Activated CD8-positive, alpha-beta memory T cell treated with anti-CD3 and anti-CD28 coated beads, Interleukin-2, amount 10 ng/mL, durations not matched to agents 7 days and 5 days (primary cell): Measurements from ENCODE around the gene PTPN9. TPM values are rescaled to one million over a fixed set of nuclear protein-coding genes. Genes with fewer than 3 reads are reported as not detected.
"Not testable (repeated sequence)": the region's sequence is repeated elsewhere in the genome, so short reads cannot be mapped to it uniquely, and the experiment has no call there.

Source experiments
- ATAC-seq: fragments of 150-1000 bp; cut with Tn5 transposase; one replicate; pipeline ENCODE4 v1.10.0; 2021; ENCODE audit warnings: moderate library complexity
- CTCF ChIA-PET: fragments of 350-600 bp; sonication (Branson Sonifier 250); formaldehyde crosslinking; loops from one replicate; lab custom pipeline; 2021; ENCODE audit warnings: antibody characterized with exemption; lab: Charles Lee
- DNase-seq: peaks from one replicate; pipeline ENCODE4 v3.0.0-alpha.2; 2020
- H3K27ac Mint-ChIP-seq: one replicate; pipeline ENCODE4 v1.8.0; 2021; ENCODE audit warnings: mild to moderate bottlenecking, mixed read lengths
- H3K27me3 Mint-ChIP-seq: one replicate; pipeline ENCODE4 v1.8.0; 2021; ENCODE audit warnings: mixed read lengths
- H3K36me3 Mint-ChIP-seq: one replicate; pipeline ENCODE4 v1.8.0; 2021; ENCODE audit warnings: mild to moderate bottlenecking, mixed read lengths
- H3K4me1 Mint-ChIP-seq: one replicate; pipeline ENCODE4 v1.8.0; 2021; ENCODE audit warnings: mixed read lengths
- H3K4me3 Mint-ChIP-seq: one replicate; pipeline ENCODE4 v1.8.0; 2021; ENCODE audit warnings: mild to moderate bottlenecking, moderate library complexity, mixed read lengths
- H3K9me3 Mint-ChIP-seq: one replicate; pipeline ENCODE4 v1.8.0; 2022; ENCODE audit warnings: low read depth, mixed read lengths
- total RNA-seq, 2 experiments: library from RNA; stranded (reverse); gene quantifications; one replicate each; pipeline ENCODE4 v1.2.3, GENCODE V29; 2021

Gene PTPN9
- total RNA-seq, 2 experiments from 2014 or later = 34.0 to 41.9 TPM

GRCh38 chr15:75443972-75444453, 135.1 kb downstream of the PTPN9 start:
- not testable (repeated sequence) for H3K27me3 Mint-ChIP-seq, H3K9me3 Mint-ChIP-seq, DNase-seq, H3K27ac Mint-ChIP-seq, ATAC-seq, H3K4me3 Mint-ChIP-seq
- CTCF ChIA-PET = interaction anchor here (1.9 kb wide), 1 partner anchor 8 kb away, joined by 4 read pairs; no protein-coding TSS in a partner anchor
- Mint-ChIP-seq H3K4me1 (peaks cover 44% of the 10 kb centered on the region), H3K36me3 (peaks cover 34% of the 10 kb centered on the region)

- Mint-ChIP-seq H3K4me3 (no peak overlapping the region), H3K4me1 (peaks cover 33% of the 10 kb centered on the region), H3K27ac (peak overlapping the region; percentile 26), H3K9me3 (no peaks in the 10 kb centered on the region), H3K36me3 (peaks cover 27% of the 10 kb centered on the region), H3K27me3 (no peaks in the 10 kb centered on the region)
- CTCF ChIA-PET = interaction anchor here (1.0 to 1.1 kb wide), 2 partner anchors 9 to 11 kb away, joined by 3 to 5 read pairs; no protein-coding TSS in a partner anchor
- DNase-seq (no peak), ATAC-seq (no peak)
Observed at GRCh38 chr15:75437721-75438120, 141.4 kb downstream of the PTPN9 start.

GRCh38 chr15:75436881-75437280, 142.2 kb downstream of the PTPN9 start:
- Mint-ChIP-seq H3K27ac (no peak overlapping the region), H3K27me3 (no peaks in the 10 kb centered on the region), H3K4me3 (no peak overlapping the region), H3K4me1 (peaks cover 39% of the 10 kb centered on the region), H3K36me3 (peaks cover 25% of the 10 kb centered on the region), H3K9me3 (no peaks in the 10 kb centered on the region)
- DNase-seq (no peak), ATAC-seq (no peak)
- CTCF ChIA-PET = interaction anchor here (1.1 kb wide), 2 partner anchors 12 to 102 kb away, joined by 3 to 5 read pairs; no protein-coding TSS in a partner anchor

- no peaks in the 10 kb centered on the region for H3K27me3 Mint-ChIP-seq
- H3K9me3 Mint-ChIP-seq = no peaks in the 10 kb centered on the region
- H3K27ac Mint-ChIP-seq = peak overlapping the region; percentile 17
- ATAC-seq (no peak), DNase-seq (no peak)
- peaks cover 35% of the 10 kb centered on the region for H3K36me3 Mint-ChIP-seq
- CTCF ChIA-PET = interaction anchor here (1.2 kb wide), 1 partner anchor 34 kb away, joined by 4 read pairs; no protein-coding TSS in a partner anchor
- H3K4me1 Mint-ChIP-seq = peaks cover 28% of the 10 kb centered on the region
- no peak overlapping the region for H3K4me3 Mint-ChIP-seq
Observed at GRCh38 chr15:75431682-75432081, 147.4 kb downstream of the PTPN9 start.

GRCh38 chr15:75431270-75431669, 147.8 kb downstream of the PTPN9 start:
- Mint-ChIP-seq H3K4me1 (peaks cover 31% of the 10 kb centered on the region), H3K27me3 (no peaks in the 10 kb centered on the region), H3K9me3 (no peaks in the 10 kb centered on the region), H3K4me3 (no peak overlapping the region), H3K27ac (no peak overlapping the region), H3K36me3 (peaks cover 37% of the 10 kb centered on the region)
- CTCF ChIA-PET = no interaction called here
- DNase-seq = no peak
- ATAC-seq = no peak

- no peak for ATAC-seq
- peaks cover 35% of the 10 kb centered on the region for H3K36me3 Mint-ChIP-seq
Observed at GRCh38 chr15:75430259-75430658, 148.9 kb downstream of the PTPN9 start.

GRCh38 chr15:75428152-75428551, 151.0 kb downstream of the PTPN9 start:
- no peak for DNase-seq
- Mint-ChIP-seq H3K4me1 (peaks cover 26% of the 10 kb centered on the region), H3K36me3 (peaks cover 28% of the 10 kb centered on the region), H3K4me3 (no peak overlapping the region), H3K27ac (no peak overlapping the region), H3K9me3 (no peaks in the 10 kb centered on the region), H3K27me3 (no peaks in the 10 kb centered on the region)
- no peak for ATAC-seq
- CTCF ChIA-PET = interaction anchor here (1.7 kb wide), 1 partner anchor 60 kb away, joined by 5 read pairs; no protein-coding TSS in a partner anchor

More at GRCh38 chr15:75430259-75430658, 148.9 kb downstream of the PTPN9 start:
- CTCF ChIA-PET = no interaction called here
- Mint-ChIP-seq H3K4me3 (no peak overlapping the region), H3K4me1 (peaks cover 34% of the 10 kb centered on the region), H3K27me3 (no peaks in the 10 kb centered on the region), H3K9me3 (no peaks in the 10 kb centered on the region), H3K27ac (no peak overlapping the region)
- DNase-seq = no peak

- no peak overlapping the region for H3K4me3 Mint-ChIP-seq
- ATAC-seq (no peak), DNase-seq (no peak)
- peak overlapping the region; percentile 32 for H3K27ac Mint-ChIP-seq
- H3K36me3 Mint-ChIP-seq = peaks cover 39% of the 10 kb centered on the region
- no peaks in the 10 kb centered on the region for H3K9me3 Mint-ChIP-seq
- H3K27me3 Mint-ChIP-seq = no peaks in the 10 kb centered on the region
- CTCF ChIA-PET = no interaction called here
- H3K4me1 Mint-ChIP-seq = peaks cover 20% of the 10 kb centered on the region
Observed at GRCh38 chr15:75425966-75426500, 153.1 kb downstream of the PTPN9 start.

GRCh38 chr15:75422554-75422953, 156.6 kb downstream of the PTPN9 start:
- H3K27me3 Mint-ChIP-seq = no peaks in the 10 kb centered on the region
- CTCF ChIA-PET = interaction anchor here (0.6 to 1.5 kb wide), 2 partner anchors 11 to 416 kb away, joined by 3 read pairs; no protein-coding TSS in a partner anchor
- peaks cover 18% of the 10 kb centered on the region for H3K4me1 Mint-ChIP-seq
- H3K27ac Mint-ChIP-seq = peak overlapping the region; percentile 47
- H3K36me3 Mint-ChIP-seq = peaks cover 33% of the 10 kb centered on the region
- H3K4me3 Mint-ChIP-seq = no peak overlapping the region
- no peak for ATAC-seq
- no peaks in the 10 kb centered on the region for H3K9me3 Mint-ChIP-seq
- DNase-seq = no peak

GRCh38 chr15:75420698-75421097, 158.4 kb downstream of the PTPN9 start:
- ATAC-seq (no peak), DNase-seq (no peak)
- H3K4me3 Mint-ChIP-seq = no peak overlapping the region
- peaks cover 18% of the 10 kb centered on the region for H3K4me1 Mint-ChIP-seq
- CTCF ChIA-PET = interaction anchor here (1.5 kb wide), 1 partner anchor 31 kb away, joined by 4 read pairs; the partner anchor contains the start of gene SIN3A
- H3K36me3 Mint-ChIP-seq = peaks cover 34% of the 10 kb centered on the region
- H3K9me3 Mint-ChIP-seq = no peaks in the 10 kb centered on the region
- H3K27me3 Mint-ChIP-seq = no peaks in the 10 kb centered on the region
- H3K27ac Mint-ChIP-seq = no peak overlapping the region

- Mint-ChIP-seq H3K27ac (peak overlapping the region; percentile 32), H3K9me3 (no peaks in the 10 kb centered on the region), H3K36me3 (peaks cover 44% of the 10 kb centered on the region), H3K4me1 (peaks cover 20% of the 10 kb centered on the region), H3K4me3 (no peak overlapping the region), H3K27me3 (no peaks in the 10 kb centered on the region)
- no peak for DNase-seq
- no peak for ATAC-seq
- CTCF ChIA-PET = interaction anchor here (1.2 kb wide), 1 partner anchor 116 kb away, joined by 3 read pairs; no protein-coding TSS in a partner anchor
Observed at GRCh38 chr15:75416584-75416983, 162.5 kb downstream of the PTPN9 start.
